ENCODE measurements around the gene HSPA1A. TPM values are rescaled to one million over a fixed set of nuclear protein-coding genes. Genes with fewer than 3 reads are reported as not detected.
"Not testable (repeated sequence)": the region's sequence is repeated elsewhere in the genome, so short reads cannot be mapped to it uniquely, and the experiment has no call there.

HSPA1A gene
- total and polyA plus RNA-seq, 3 donors from 2014 or later: 90.4 to 151 (median 113) TPM

- no peak overlapping the region for H3K27ac ChIP-seq
- TF ChIP-seq CTCF (IDR thresholded peaks at IDR 0.05) (no peak), POLR2A (IDR thresholded peaks at IDR 0.05) (no peak)
- WGBS, 2 donors: 66% methylated on average over 2 of the region's 2 CpGs
Observed at GRCh38 chr6:31851485-31851832, 36.1 kb downstream of the HSPA1A start.

GRCh38 chr6:31851980-31852718 lies 36.8 kb downstream of the HSPA1A start:
- H3K4me1 ChIP-seq; H3K27ac ChIP-seq; DNase-seq; H3K27me3 ChIP-seq; H3K36me3 ChIP-seq (ENCODE audit: low read depth, missing control alignments); H3K9me3 ChIP-seq; intact Hi-C loops (cut with DNase I; ENCODE audit: low total_unique reads): not testable (repeated sequence)
- WGBS, 2 donors: 60 to 72% methylated on average over 10 to 35 of the region's 35 CpGs
- peak overlapping the region; percentile 7 to 20 for H3K4me3 ChIP-seq

More at GRCh38 chr6:31851485-31851832, 36.1 kb downstream of the HSPA1A start:
- Histone ChIP-seq H3K4me1 (no peaks in the 10 kb centered on the region), H3K4me3 (no peak overlapping the region), H3K27me3 (no peaks in the 10 kb centered on the region), H3K36me3 (ENCODE audit: low read depth, missing control alignments) (no peaks in the 10 kb centered on the region), H3K9me3 (no peaks in the 10 kb centered on the region)
- DNase-seq: no peak
- intact Hi-C loops (cut with DNase I; ENCODE audit: low total_unique reads): no loop called here

GRCh38 chr6:31857774-31858173 lies 42.4 kb downstream of the HSPA1A start:
- H3K27me3 ChIP-seq; H3K9me3 ChIP-seq; DNase-seq; H3K4me3 ChIP-seq; intact Hi-C loops (cut with DNase I; ENCODE audit: low total_unique reads); H3K36me3 ChIP-seq (ENCODE audit: low read depth, missing control alignments); H3K4me1 ChIP-seq; H3K27ac ChIP-seq: not testable (repeated sequence)
- WGBS, 2 donors: 91 to 92% methylated on average over 8 of the region's 8 CpGs

DNA sequence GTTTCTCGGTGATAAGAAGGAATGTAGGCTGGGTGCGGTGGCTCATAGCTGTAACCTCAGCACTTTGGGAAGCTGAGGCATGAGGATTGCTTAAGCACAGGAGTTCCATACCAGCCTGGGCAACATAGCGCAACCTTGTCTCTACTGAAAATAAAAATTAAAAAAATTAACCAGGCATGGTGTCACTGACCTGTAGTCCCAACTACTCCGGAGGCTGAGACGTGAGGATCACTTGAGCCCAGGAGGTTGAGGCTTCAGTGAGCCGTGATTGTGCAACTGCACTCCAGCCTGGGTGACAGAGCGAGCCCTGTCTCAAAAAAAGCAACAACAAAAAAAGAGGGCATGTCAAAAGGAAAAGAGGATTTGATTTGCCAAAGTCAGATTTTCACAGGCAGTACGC lies 43.4 kb downstream of the HSPA1A start:
- Histone ChIP-seq H3K36me3 (ENCODE audit: low read depth, missing control alignments) (no peaks in the 10 kb centered on the region), H3K4me3 (no peak overlapping the region), H3K4me1 (peaks cover 12% of the 10 kb centered on the region), H3K27me3 (no peaks in the 10 kb centered on the region), H3K9me3 (no peaks in the 10 kb centered on the region), H3K27ac (no peak overlapping the region)
- no peak for TF ChIP-seq CTCF (IDR thresholded peaks at IDR 0.05)
- no peak for TF ChIP-seq POLR2A (IDR thresholded peaks at IDR 0.05)
- DNase-seq: no peak
- WGBS, 2 donors: 80 to 91% methylated on average over 8 of the region's 8 CpGs
- intact Hi-C loops (cut with DNase I; ENCODE audit: low total_unique reads): no loop called here

DNA sequence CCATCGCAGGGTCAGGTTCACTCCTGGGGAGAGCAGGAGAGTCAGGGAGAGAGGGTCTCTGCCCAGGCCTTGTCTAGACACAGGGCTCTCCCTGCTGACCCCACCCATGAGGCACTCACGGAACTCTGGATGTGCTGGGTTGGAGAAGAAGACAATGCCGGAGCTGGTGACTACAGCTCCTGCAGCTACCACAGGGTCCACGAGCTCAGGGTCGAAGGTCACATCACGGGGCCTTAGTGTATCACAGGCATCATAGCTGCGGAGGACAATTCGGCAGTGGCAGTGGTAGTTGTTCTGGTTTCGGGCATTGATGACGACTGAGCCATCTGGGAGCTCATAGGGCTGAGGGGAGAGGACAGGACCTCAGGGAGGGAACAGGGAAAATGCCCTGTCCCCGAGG lies 44.6 kb downstream of the HSPA1A start:
- Histone ChIP-seq H3K9me3 (no peaks in the 10 kb centered on the region), H3K27me3 (no peaks in the 10 kb centered on the region), H3K4me3 (no peak overlapping the region), H3K27ac (no peak overlapping the region), H3K36me3 (ENCODE audit: low read depth, missing control alignments) (no peaks in the 10 kb centered on the region), H3K4me1 (peaks cover 18% of the 10 kb centered on the region)
- DNase-seq: no peak
- 84 to 93% methylated on average over 11 of the region's 11 CpGs for WGBS, 2 donors
- intact Hi-C loops (cut with DNase I; ENCODE audit: low total_unique reads): no loop called here
- TF ChIP-seq POLR2A (IDR thresholded peaks at IDR 0.05) (no peak), CTCF (IDR thresholded peaks at IDR 0.05) (no peak)

- no peak for DNase-seq
- no peak overlapping the region for H3K4me3 ChIP-seq
- no peaks in the 10 kb centered on the region for H3K27me3 ChIP-seq
- TF ChIP-seq CTCF (IDR thresholded peaks at IDR 0.05): no peak
- TF ChIP-seq POLR2A (IDR thresholded peaks at IDR 0.05): no peak
- H3K4me1 ChIP-seq: peaks cover 18% of the 10 kb centered on the region
- H3K9me3 ChIP-seq: no peaks in the 10 kb centered on the region
- intact Hi-C loops (cut with DNase I; ENCODE audit: low total_unique reads): no loop called here
- no peak overlapping the region for H3K27ac ChIP-seq
- 90 to 93% methylated on average over 7 to 13 of the region's 13 CpGs for WGBS, 2 donors
- no peaks in the 10 kb centered on the region for H3K36me3 ChIP-seq (ENCODE audit: low read depth, missing control alignments)
Observed at GRCh38 chr6:31860349-31860748, 45.0 kb downstream of the HSPA1A start.

Data from testis (tissue), 3 donors.